K562 (cell line): Measurements from ENCODE around the gene C16orf92. TPM values are rescaled to one million over a fixed set of nuclear protein-coding genes. Genes with fewer than 3 reads are reported as not detected.

Experiments
- ATAC-seq: fragments of 200-7000 bp; cut with Tn5 transposase; 3 replicates; pipeline ENCODE4 v1.9.1; 2020; ENCODE audit warnings: moderate library complexity
- BruUV-seq: library from RNA; stranded (reverse); fragments of 400-500 nt; replicated peaks from 2 replicates; lab custom pipeline; 2021; lab: Mats Ljungman, UMichigan
- CTCF ChIA-PET: fragments of 300-600 bp; formaldehyde crosslinking; extraction: SDS; loops from one replicate; lab custom pipeline; 2021; ENCODE audit warnings: low intra/inter-chr PET ratio; lab: Yijun Ruan, JAX
- POLR2A ChIA-PET: fragments of 300-600, 350-650 bp; sonication (Branson Sonifier 250); formaldehyde crosslinking; extraction: SDS; loops from one replicate; lab custom pipeline; 2021; ENCODE audit warnings: antibody characterized with exemption, inconsistent platforms; lab: Yijun Ruan, JAX
- DNase-seq, 4 experiments: peaks; one replicate each; pipeline versions ENCODE4 v3.0.0 to v3.0.0-alpha.2; 2011 to 2018; ENCODE audit warnings: low spot score in 3 of 4, mixed read lengths in 3 of 4; ENCODE audit errors: extremely low read depth in 1 of 4
- FAIRE-seq: peaks from 2 replicates; lab custom pipeline; 2011; peaks lifted over from hg19 to GRCh38; lab: Jason Lieb, UNC
- H2AFZ ChIP-seq: 2 replicates; pipeline ENCODE4 v1.6.0; 2011; ENCODE audit warnings: low read depth, low read length, control low read depth, inconsistent platforms
- H3K27ac ChIP-seq: fragments of 200-600 bp; 3 replicates; pipeline ENCODE4 v1.8.0; 2011; ENCODE audit warnings: low read depth, mild to moderate bottlenecking, control low read depth, inconsistent platforms, low read length, moderate library complexity, mixed read lengths; ENCODE audit errors: extremely low read depth
- H3K27me3 ChIP-seq, 2 experiments: fragments of 300-600 bp in 1 of 2; 2 replicates in 1 of 2; 3 replicates in 1 of 2; pipeline versions ENCODE4 v1.6.0 to v1.8.0; 2011; ENCODE audit warnings: inconsistent platforms in 2 of 2, low read length in 2 of 2, mild to moderate bottlenecking in 1 of 2, mixed read lengths in 1 of 2, moderate library complexity in 1 of 2; ENCODE audit not compliant: control insufficient read depth in 2 of 2, insufficient read depth in 2 of 2
- H3K36me3 ChIP-seq: fragments of 300-600 bp; 3 replicates; pipeline ENCODE4 v1.8.0; 2011; ENCODE audit warnings: mild to moderate bottlenecking, low read length, inconsistent platforms; ENCODE audit not compliant: control insufficient read depth, insufficient read depth
- H3K4me1 ChIP-seq, 2 experiments: fragments of 200-600 bp in 1 of 2; replicated peaks in 1 of 2; 2 replicates in 1 of 2; 3 replicates in 1 of 2; pipeline versions ENCODE4 v1.5.1 to v1.8.0; 2011; ENCODE audit warnings: inconsistent platforms in 2 of 2, low read length in 2 of 2, mild to moderate bottlenecking in 1 of 2, mixed read lengths in 1 of 2, moderate library complexity in 1 of 2; ENCODE audit not compliant: control insufficient read depth in 2 of 2, insufficient read depth in 2 of 2
- H3K4me2 ChIP-seq: 2 replicates; pipeline ENCODE4 v1.6.1; 2011; ENCODE audit warnings: low read length, control low read depth, inconsistent platforms, mixed read lengths; ENCODE audit not compliant: insufficient read depth
- H3K4me3 ChIP-seq: fragments of 200-600 bp; sonication (generic), shearing (Covaris generic); 2 replicates; pipeline ENCODE4 v1.5.1; 2016; ENCODE audit warnings: control low read depth, inconsistent platforms
- H3K79me2 ChIP-seq: fragments of 200-600 bp; 3 replicates; pipeline ENCODE4 v1.8.0; 2011; ENCODE audit warnings: low read length, inconsistent platforms; ENCODE audit not compliant: control insufficient read depth, insufficient read depth
- H3K9ac ChIP-seq, 2 experiments: 2 replicates each; pipeline versions ENCODE4 v1.6.0 to v1.6.1; 2011; ENCODE audit warnings: low read depth in 2 of 2, low read length in 2 of 2, control low read depth in 1 of 2, inconsistent platforms in 1 of 2, mild to moderate bottlenecking in 1 of 2, mixed read lengths in 1 of 2; ENCODE audit not compliant: insufficient read depth in 1 of 2
- H3K9me1 ChIP-seq: one replicate; pipeline ENCODE4 v1.6.0; 2011; ENCODE audit warnings: inconsistent platforms, mild to moderate bottlenecking, low read length, moderate library complexity; ENCODE audit not compliant: control insufficient read depth, insufficient read depth
- H3K9me3 ChIP-seq: replicated peaks from 2 replicates; pipeline ENCODE4 v1.5.1; 2011; ENCODE audit warnings: low read depth, low read length, inconsistent platforms; ENCODE audit not compliant: control insufficient read depth, insufficient read depth
- H4K20me1 ChIP-seq: replicated peaks from 2 replicates; pipeline ENCODE4 v1.6.1; 2011; ENCODE audit warnings: low read length, inconsistent platforms, mixed read lengths; ENCODE audit not compliant: control insufficient read depth, insufficient read depth
- ATF1 ChIP-seq, 2 experiments: fragments of 450-650 bp in 1 of 2; IDR thresholded peaks; 2 replicates each; pipeline ENCODE4 v1.6.1; 2016; ENCODE audit warnings: missing compliant biosample characterization in 1 of 2, missing genetic modification characterization in 1 of 2
- EGR1 ChIP-seq: fragments of 450-650 bp; conservative IDR thresholded peaks from 2 replicates; pipeline ENCODE4 v1.6.1; 2017; ENCODE audit warnings: mild to moderate bottlenecking
- FOXK2 ChIP-seq, 2 experiments: fragments of 450-650 bp; IDR thresholded peaks in 1 of 2; conservative IDR thresholded peaks in 1 of 2; 2 replicates each; pipeline ENCODE4 v1.6.1; 2016; ENCODE audit warnings: low read depth in 2 of 2, mild to moderate bottlenecking in 1 of 2
- HMG20A ChIP-seq: fragments of 450-650 bp; formaldehyde crosslinking; conservative IDR thresholded peaks from 2 replicates; pipeline ENCODE4 v1.4.0; 2020; ENCODE audit warnings: mild to moderate bottlenecking, mixed read lengths
- RBFOX2 ChIP-seq: fragments of 200-400 bp; formaldehyde crosslinking; IDR thresholded peaks from 2 replicates; pipeline ENCODE4 v1.6.1; 2017; ENCODE audit warnings: low read depth, mild to moderate bottlenecking, low read length, moderate library complexity
- ZNF384 ChIP-seq: IDR thresholded peaks from 2 replicates; pipeline ENCODE4 v1.6.1; 2012; ENCODE audit warnings: low read depth, low read length, improper control_type of control experiment
- WGBS: fragments of 100-300 bp; shearing (Covaris generic); methylation state at CpG from one replicate; pipeline ENCODE4 v1.1.6; 2016; ENCODE audit warnings: low coverage, mixed read lengths; ENCODE audit not compliant: insufficient coverage; ENCODE audit errors: missing lambda C conversion rate; 5-methylcytosine and 5-hydroxymethylcytosine counted together
- in situ Hi-C: fragments of 300-500 bp; cut with MboI; formaldehyde crosslinking; loops from 4 replicates; pipeline ENCODE4 v1.15.0; 2018; ENCODE audit warnings: inconsistent platforms, mixed read lengths
- intact Hi-C: fragments of 100-400 bp; cut with micrococcal nuclease; formaldehyde crosslinking; loops from 2 replicates; pipeline ENCODE4 v1.14.2; 2022
- polyA plus RNA-seq, 8 experiments: library from polyadenylated mRNA; depleted of rRNA in 4 of 8; stranded (reverse) in 5 of 8; unstranded in 3 of 8; fragments of >200 nt; fragmentation: Nextera tagmentation in 2 of 8; fragmentation: Illumina TruSeq in 1 of 8; extraction: Ambion mirVana in 2 of 8; extraction: Trizol in 1 of 8; gene quantifications; 2 replicates each; pipeline versions ENCODE4 v1.2.1 to v1.2.3, GENCODE V29; 2011 to 2014; ENCODE audit warnings: inconsistent platforms in 1 of 8, missing spikeins in 1 of 8
- total RNA-seq, 7 experiments: library from RNA; depleted of rRNA in 6 of 7; stranded (reverse); fragments of >200 nt in 6 of 7; fragmentation: Illumina TruSeq in 2 of 7; extraction: Trizol in 2 of 7; gene quantifications; 2 replicates each; pipeline versions ENCODE4 v1.2.1 to v1.2.3, GENCODE V29; 2011 to 2021; ENCODE audit warnings: low replicate concordance in 1 of 7
- TF ChIP-seq, protein P1 (sequence below): fragments of 450-650 bp; IDR thresholded peaks from 2 replicates; pipeline ENCODE4 v1.6.1; 2016; ENCODE audit warnings: low read depth

Gene C16orf92
- total and polyA plus RNA-seq, 9 of the 15 experiments (the other 6 are each of a cell fraction or from before 2014, with no cell fraction given): not detected

GRCh38 chr16:29986231-29986630, 36.8 kb upstream of the C16orf92 start:
- no peak overlapping the region for H2AFZ ChIP-seq
- no peaks in the 10 kb centered on the region for H3K9me3 ChIP-seq
- H3K79me2 ChIP-seq: no peaks in the 10 kb centered on the region
- POLR2A ChIA-PET: interaction anchor here (0.6 to 2.6 kb wide), 3 partner anchors 12 to 46 kb away, joined by 3 to 22 read pairs (median 4); partner anchors contain the start of gene TAOK2
- no peak overlapping the region for H3K9ac ChIP-seq
- H3K4me2 ChIP-seq: no peak overlapping the region
- peaks cover 0 to 18% of the 10 kb centered on the region in 2 experiments; a peak in 1 of 5 replicates for H3K4me1 ChIP-seq
- CTCF ChIA-PET: no interaction called here
- WGBS: 94% methylated on average over 16 of the region's 20 CpGs
- intact Hi-C loops (no loop called here), in situ Hi-C loops (no loop called here)
- H3K4me3 ChIP-seq: no peak overlapping the region
- no peaks in the 10 kb centered on the region for H3K27me3 ChIP-seq
- TF ChIP-seq ZNF384 (no peak), RBFOX2 (peak; percentile 5; the same call in 1 of the 2 replicates)
- H3K36me3 ChIP-seq: peaks cover 99% of the 10 kb centered on the region; the same call in 2 of the 3 replicates
- no peaks in the 10 kb centered on the region for H3K9me1 ChIP-seq
- H4K20me1 ChIP-seq: no peaks in the 10 kb centered on the region
- BruUV-seq: no TSS peak
- ATAC-seq: no peak
- no peak for FAIRE-seq
- DNase-seq: no peak
- H3K27ac ChIP-seq: no peak overlapping the region

DNA sequence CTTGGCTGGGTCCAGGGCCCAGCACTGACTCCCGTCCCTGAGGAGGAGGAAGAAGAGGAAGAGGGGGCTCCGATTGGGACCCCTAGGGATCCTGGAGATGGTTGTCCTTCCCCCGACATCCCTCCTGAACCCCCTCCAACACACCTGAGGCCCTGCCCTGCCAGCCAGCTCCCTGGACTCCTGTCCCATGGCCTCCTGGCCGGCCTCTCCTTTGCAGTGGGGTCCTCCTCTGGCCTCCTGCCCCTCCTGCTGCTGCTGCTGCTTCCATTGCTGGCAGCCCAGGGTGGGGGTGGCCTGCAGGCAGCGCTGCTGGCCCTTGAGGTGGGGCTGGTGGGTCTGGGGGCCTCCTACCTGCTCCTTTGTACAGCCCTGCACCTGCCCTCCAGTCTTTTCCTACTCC, 36.1 kb upstream of the C16orf92 start:
- Histone ChIP-seq H3K36me3 (peaks cover 99% of the 10 kb centered on the region; the same call in 2 of the 3 replicates), H4K20me1 (no peaks in the 10 kb centered on the region), H3K9me3 (no peaks in the 10 kb centered on the region), H3K27me3 (no peaks in the 10 kb centered on the region), H3K4me2 (no peak overlapping the region), H3K9ac (no peak overlapping the region), H2AFZ (no peak overlapping the region), H3K4me3 (no peak overlapping the region), H3K27ac (no peak overlapping the region), H3K4me1 (peaks cover 0 to 23% of the 10 kb centered on the region in 2 experiments; a peak in 1 of 5 replicates), H3K79me2 (no peaks in the 10 kb centered on the region), H3K9me1 (no peaks in the 10 kb centered on the region)
- POLR2A ChIA-PET: interaction anchor here (0.5 to 2.6 kb wide), 2 partner anchors 13 to 27 kb away, joined by 4 to 22 read pairs; partner anchors contain the start of gene TAOK2
- intact Hi-C loops (no loop called here), in situ Hi-C loops (no loop called here)
- ATAC-seq (no peak), DNase-seq (no peak), FAIRE-seq (no peak)
- 88% methylated on average over 4 of the region's 5 CpGs for WGBS
- CTCF ChIA-PET: no interaction called here
- no TSS peak for BruUV-seq
- TF ChIP-seq FOXK2 (conservative IDR thresholded peaks at IDR 0.05 in 1 of 2, IDR thresholded peaks at IDR 0.05 in 1 of 2; ENCODE audit: low read depth in 2 of 2): no peak
- no peak for TF ChIP-seq HMG20A (CRISPR knock-in tag)
- TF ChIP-seq EGR1: no peak
- TF ChIP-seq, protein P1, sequence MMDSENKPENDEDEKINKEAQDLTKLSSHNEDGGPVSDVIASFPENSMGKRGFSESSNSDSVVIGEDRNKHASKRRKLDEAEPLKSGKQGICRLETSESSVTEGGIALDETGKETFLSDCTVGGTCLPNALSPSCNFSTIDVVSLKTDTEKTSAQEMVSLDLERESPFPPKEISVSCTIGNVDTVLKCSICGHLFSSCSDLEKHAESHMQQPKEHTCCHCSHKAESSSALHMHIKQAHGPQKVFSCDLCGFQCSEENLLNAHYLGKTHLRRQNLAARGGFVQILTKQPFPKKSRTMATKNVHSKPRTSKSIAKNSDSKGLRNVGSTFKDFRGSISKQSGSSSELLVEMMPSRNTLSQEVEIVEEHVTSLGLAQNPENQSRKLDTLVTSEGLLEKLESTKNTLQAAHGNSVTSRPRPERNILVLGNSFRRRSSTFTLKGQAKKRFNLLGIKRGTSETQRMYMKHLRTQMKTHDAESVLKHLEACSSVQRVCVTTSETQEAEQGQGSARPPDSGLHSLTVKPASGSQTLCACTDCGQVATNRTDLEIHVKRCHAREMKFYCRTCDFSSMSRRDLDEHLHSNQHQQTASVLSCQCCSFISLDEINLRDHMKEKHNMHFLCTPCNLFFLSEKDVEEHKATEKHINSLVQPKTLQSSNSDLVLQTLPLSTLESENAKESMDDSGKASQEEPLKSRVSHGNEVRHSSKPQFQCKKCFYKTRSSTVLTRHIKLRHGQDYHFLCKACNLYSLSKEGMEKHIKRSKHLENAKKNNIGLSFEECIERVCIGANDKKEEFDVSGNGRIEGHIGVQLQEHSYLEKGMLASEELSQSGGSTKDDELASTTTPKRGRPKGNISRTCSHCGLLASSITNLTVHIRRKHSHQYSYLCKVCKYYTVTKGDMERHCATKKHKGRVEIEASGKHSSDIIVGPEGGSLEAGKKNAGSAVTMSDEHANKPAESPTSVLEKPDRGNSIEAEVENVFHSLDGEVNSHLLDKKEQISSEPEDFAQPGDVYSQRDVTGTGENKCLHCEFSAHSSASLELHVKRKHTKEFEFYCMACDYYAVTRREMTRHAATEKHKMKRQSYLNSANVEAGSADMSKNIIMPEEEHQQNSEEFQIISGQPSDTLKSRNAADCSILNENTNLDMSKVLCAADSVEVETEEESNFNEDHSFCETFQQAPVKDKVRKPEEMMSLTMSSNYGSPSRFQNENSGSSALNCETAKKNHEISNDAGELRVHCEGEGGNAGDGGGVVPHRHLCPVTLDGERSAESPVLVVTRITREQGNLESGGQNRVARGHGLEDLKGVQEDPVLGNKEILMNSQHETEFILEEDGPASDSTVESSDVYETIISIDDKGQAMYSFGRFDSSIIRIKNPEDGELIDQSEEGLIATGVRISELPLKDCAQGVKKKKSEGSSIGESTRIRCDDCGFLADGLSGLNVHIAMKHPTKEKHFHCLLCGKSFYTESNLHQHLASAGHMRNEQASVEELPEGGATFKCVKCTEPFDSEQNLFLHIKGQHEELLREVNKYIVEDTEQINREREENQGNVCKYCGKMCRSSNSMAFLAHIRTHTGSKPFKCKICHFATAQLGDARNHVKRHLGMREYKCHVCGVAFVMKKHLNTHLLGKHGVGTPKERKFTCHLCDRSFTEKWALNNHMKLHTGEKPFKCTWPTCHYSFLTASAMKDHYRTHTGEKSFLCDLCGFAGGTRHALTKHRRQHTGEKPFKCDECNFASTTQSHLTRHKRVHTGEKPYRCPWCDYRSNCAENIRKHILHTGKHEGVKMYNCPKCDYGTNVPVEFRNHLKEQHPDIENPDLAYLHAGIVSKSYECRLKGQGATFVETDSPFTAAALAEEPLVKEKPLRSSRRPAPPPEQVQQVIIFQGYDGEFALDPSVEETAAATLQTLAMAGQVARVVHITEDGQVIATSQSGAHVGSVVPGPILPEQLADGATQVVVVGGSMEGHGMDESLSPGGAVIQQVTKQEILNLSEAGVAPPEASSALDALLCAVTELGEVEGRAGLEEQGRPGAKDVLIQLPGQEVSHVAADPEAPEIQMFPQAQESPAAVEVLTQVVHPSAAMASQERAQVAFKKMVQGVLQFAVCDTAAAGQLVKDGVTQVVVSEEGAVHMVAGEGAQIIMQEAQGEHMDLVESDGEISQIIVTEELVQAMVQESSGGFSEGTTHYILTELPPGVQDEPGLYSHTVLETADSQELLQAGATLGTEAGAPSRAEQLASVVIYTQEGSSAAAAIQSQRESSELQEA: no peak
- TF ChIP-seq ATF1 (CRISPR knock-in tag; IDR thresholded peaks at IDR 0.05): no peak
- TF ChIP-seq ATF1 (tag; IDR thresholded peaks at IDR 0.05): no peak
